Stomach (tissue), 9 donors: ENCODE data around the gene LRRC7. TPM values are rescaled to one million over a fixed set of nuclear protein-coding genes. Genes with fewer than 3 reads are reported as not detected.

ENCODE experiments used
- DNase-seq, 2 donors: peaks; one replicate each; pipeline versions ENCODE4 v3.0.0 to v3.0.0-alpha.2; 2013 to 2019
- H3K27ac ChIP-seq, 5 donors: fragments of 200-600 bp in 4 of 5; sonication (generic) in 4 of 5; one replicate each; pipeline ENCODE4 v1.5.1; 2013 to 2019; ENCODE audit warnings: mild to moderate bottlenecking in 1 of 5, moderate library complexity in 1 of 5
- H3K27me3 ChIP-seq, 3 donors: fragments of 200-600 bp; sonication (generic); one replicate each; pipeline ENCODE4 v1.5.1; 2017 to 2019; ENCODE audit warnings: mixed run types in 1 of 3
- H3K36me3 ChIP-seq, 4 donors: fragments of 200-600 bp; sonication (generic); 1 replicate in 3 of 4; 2 replicates in 1 of 4; pipeline ENCODE4 v1.5.1; 2016 to 2019
- H3K4me1 ChIP-seq, 4 donors: fragments of 200-600 bp; sonication (generic); one replicate each; pipeline ENCODE4 v1.5.1; 2016 to 2019
- H3K4me3 ChIP-seq, 4 donors: fragments of 200-600 bp; sonication (generic) in 3 of 4; one replicate each; pipeline ENCODE4 v1.5.1; 2016 to 2019; ENCODE audit warnings: mild to moderate bottlenecking in 1 of 4
- H3K9me3 ChIP-seq, 4 donors: fragments of 200-600 bp; sonication (generic); one replicate each; pipeline ENCODE4 v1.5.1; 2016 to 2019
- CTCF ChIP-seq, 7 experiments: fragments of 450-650 bp in 4 of 7; fragments of 200-600 bp in 3 of 7; sonication (generic) in 3 of 7; IDR thresholded peaks; one replicate each; pipeline ENCODE4 v1.5.1; 2016 to 2019; ENCODE audit warnings: antibody characterized with exemption in 7 of 7, control low read depth in 2 of 7, mild to moderate bottlenecking in 1 of 7
- EP300 ChIP-seq: sonication (generic); formaldehyde crosslinking; IDR thresholded peaks from one replicate; pipeline ENCODE4 v1.6.1; 2017; ENCODE audit warnings: antibody characterized with exemption
- POLR2A ChIP-seq, 4 donors: fragments of 450-650 bp; IDR thresholded peaks; one replicate each; pipeline ENCODE4 v1.6.1; 2016; ENCODE audit warnings: antibody characterized with exemption in 4 of 4, control low read depth in 2 of 4, mild to moderate bottlenecking in 1 of 4, moderate library complexity in 1 of 4
- POLR2AphosphoS5 ChIP-seq, 3 donors: sonication (generic); formaldehyde crosslinking; IDR thresholded peaks; one replicate each; pipeline ENCODE4 v1.6.1; 2016; ENCODE audit warnings: antibody characterized with exemption in 3 of 3
- WGBS, 5 donors: extraction: QIAGEN DNeasy Blood & Tissue Kit in 3 of 5; methylation state at CpG; one replicate each; pipeline versions ENCODE4 v1.1.5 to v1.1.7; 2013 to 2018; 5-methylcytosine and 5-hydroxymethylcytosine counted together
- intact Hi-C: fragments of 100-400 bp; cut with DNase I; formaldehyde crosslinking; loops from one replicate; pipeline ENCODE4 v1.15.1; 2023; ENCODE audit warnings: low total_unique reads
- polyA plus RNA-seq, 3 donors: library from polyadenylated mRNA; stranded (reverse); fragments of 200-250 nt; gene quantifications; one replicate each; pipeline ENCODE4 v1.2.3, GENCODE V29; 2013
- total RNA-seq, 5 donors: library from RNA; depleted of rRNA; stranded (reverse); fragments of >200 nt; gene quantifications; one replicate each; pipeline versions ENCODE4 v1.1.0 to v1.2.3, GENCODE V29; 2014 to 2016
- donor health status: healthy with polysubstance abuse.
- donor health status: Bipolar disorder and iron deficiency.
- donor health status: healthy.

The LRRC7 gene
- total and polyA plus RNA-seq, 8 donors: 0.06 to 22.4 (median 0.31) TPM; not detected in 1

GRCh38 chr1:70025052-70025451 is 457.3 kb downstream of the LRRC7 start:
- Histone ChIP-seq H3K36me3 (no peaks in the 10 kb centered on the region), H3K4me1 (no peaks in the 10 kb centered on the region), H3K27ac (no peak overlapping the region), H3K9me3 (no peaks in the 10 kb centered on the region), H3K4me3 (no peak overlapping the region), H3K27me3 (no peaks in the 10 kb centered on the region)
- intact Hi-C loops: no loop called here
- no peak for DNase-seq
- TF ChIP-seq EP300 (no peak), CTCF (IDR thresholded peaks at IDR 0.05) (no peak), POLR2AphosphoS5 (IDR thresholded peaks at IDR 0.05) (no peak), POLR2A (IDR thresholded peaks at IDR 0.05) (no peak)

DNA sequence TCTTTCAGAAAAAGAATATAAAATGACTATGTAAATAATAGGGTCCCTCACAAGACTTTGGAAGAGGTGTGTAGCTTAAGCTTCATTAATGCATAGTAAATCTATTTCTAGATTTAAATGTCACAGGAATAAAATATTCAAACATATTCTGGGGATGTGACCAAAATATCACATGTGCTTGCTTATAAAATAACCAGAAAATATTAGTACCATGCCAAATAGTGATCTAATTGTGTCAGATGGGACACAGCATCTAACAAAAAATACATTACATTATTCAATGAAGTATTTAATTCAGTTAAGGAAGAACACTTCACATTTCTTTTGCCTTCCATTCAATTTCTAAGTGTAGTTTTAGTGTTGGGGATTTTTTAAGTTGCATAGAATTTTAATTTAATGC is 458.1 kb downstream of the LRRC7 start:
- H3K4me1 ChIP-seq: no peaks in the 10 kb centered on the region
- H3K4me3 ChIP-seq: no peak overlapping the region
- no peaks in the 10 kb centered on the region for H3K9me3 ChIP-seq
- intact Hi-C loops: no loop called here
- no peak overlapping the region for H3K27ac ChIP-seq
- H3K27me3 ChIP-seq: no peaks in the 10 kb centered on the region
- DNase-seq: peak in 1 of 2 donors; percentile 27
- H3K36me3 ChIP-seq: no peaks in the 10 kb centered on the region
- TF ChIP-seq CTCF (IDR thresholded peaks at IDR 0.05) (no peak), EP300 (no peak), POLR2A (IDR thresholded peaks at IDR 0.05) (no peak), POLR2AphosphoS5 (IDR thresholded peaks at IDR 0.05) (no peak)

DNA sequence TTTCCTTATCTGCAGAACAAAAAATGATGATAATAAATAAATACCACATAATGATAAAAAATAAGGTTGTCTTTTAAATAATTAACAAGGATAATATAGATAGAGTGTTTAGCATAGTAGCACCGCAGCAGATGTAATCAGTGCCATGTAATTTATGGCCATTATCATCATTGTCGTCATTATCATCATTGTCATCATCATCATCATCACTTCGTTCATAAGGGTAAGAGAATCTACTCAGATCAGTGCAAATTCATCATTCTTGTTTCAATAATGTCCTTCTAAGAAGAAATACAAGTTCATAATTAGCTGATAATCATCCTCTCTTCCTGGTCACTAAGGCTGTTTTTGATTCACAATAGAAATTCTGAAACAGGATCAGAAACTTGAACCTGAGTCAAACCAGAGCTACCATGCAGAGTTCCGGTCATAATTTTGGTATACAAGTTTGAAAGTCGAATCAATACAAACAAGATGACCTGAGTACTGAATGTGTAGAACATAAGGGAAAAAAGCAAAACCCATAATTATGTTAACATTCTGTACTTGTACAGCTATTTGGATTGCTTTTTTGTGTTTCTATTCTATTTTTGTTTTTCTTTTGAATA is 465.6 kb downstream of the LRRC7 start:
- Histone ChIP-seq H3K4me3 (no peak overlapping the region), H3K36me3 (no peaks in the 10 kb centered on the region), H3K4me1 (no peaks in the 10 kb centered on the region), H3K9me3 (no peaks in the 10 kb centered on the region), H3K27ac (no peak overlapping the region), H3K27me3 (no peaks in the 10 kb centered on the region)
- no peak for DNase-seq
- WGBS, 5 donors: 56 to 81% (median 63%) methylated on average over 5 of the region's 5 CpGs
- TF ChIP-seq POLR2A (IDR thresholded peaks at IDR 0.05): no peak
- no peak for TF ChIP-seq EP300
- TF ChIP-seq CTCF (IDR thresholded peaks at IDR 0.05): no peak
- TF ChIP-seq POLR2AphosphoS5 (IDR thresholded peaks at IDR 0.05): no peak
- intact Hi-C loops: no loop called here

- H3K27me3 ChIP-seq: no peaks in the 10 kb centered on the region
- DNase-seq: no peak
- TF ChIP-seq POLR2A (IDR thresholded peaks at IDR 0.05): no peak
- no peak for TF ChIP-seq CTCF (IDR thresholded peaks at IDR 0.05)
- no peak for TF ChIP-seq POLR2AphosphoS5 (IDR thresholded peaks at IDR 0.05)
- TF ChIP-seq EP300: no peak
- no peaks in the 10 kb centered on the region for H3K9me3 ChIP-seq
- H3K4me1 ChIP-seq: no peaks in the 10 kb centered on the region
- no peak overlapping the region for H3K4me3 ChIP-seq
- no peak overlapping the region for H3K27ac ChIP-seq
- H3K36me3 ChIP-seq: no peaks in the 10 kb centered on the region
- intact Hi-C loops: no loop called here
These were observed 466.2 kb downstream of the LRRC7 start for GRCh38 chr1:70033936-70034335.
